T-helper 1 cell (primary cell): ENCODE measurements around the gene NPAS3.

Experiments
- DNase-seq, 5 donors: peaks; one replicate each; pipeline ENCODE4 v3.0.0-alpha.2; 2012 to 2020
- total RNA-seq, 4 donors: gene quantifications; one replicate each; lab custom pipeline; 2026; lab: John Stamatoyannopoulos, UW

Gene NPAS3
- 0 reads per million in 4 donors for total RNA-seq

GRCh38 chr14:32938719-32939253 is at the start of gene NPAS3:
TSS of gene NPAS3 (plus strand) at chr14:32938879.
- no peak for DNase-seq

- DNase-seq: no peak
Observed at GRCh38 chr14:32896979-32897697, 41.5 kb upstream of the NPAS3 start.

GRCh38 chr14:32897698-32898064 is 41.0 kb upstream of the NPAS3 start:
- DNase-seq: no peak

- no peak for DNase-seq
Observed at GRCh38 chr14:32898876-32899275, 39.8 kb upstream of the NPAS3 start.

GRCh38 chr14:32900547-32900946 is 38.1 kb upstream of the NPAS3 start:
- no peak for DNase-seq

DNA sequence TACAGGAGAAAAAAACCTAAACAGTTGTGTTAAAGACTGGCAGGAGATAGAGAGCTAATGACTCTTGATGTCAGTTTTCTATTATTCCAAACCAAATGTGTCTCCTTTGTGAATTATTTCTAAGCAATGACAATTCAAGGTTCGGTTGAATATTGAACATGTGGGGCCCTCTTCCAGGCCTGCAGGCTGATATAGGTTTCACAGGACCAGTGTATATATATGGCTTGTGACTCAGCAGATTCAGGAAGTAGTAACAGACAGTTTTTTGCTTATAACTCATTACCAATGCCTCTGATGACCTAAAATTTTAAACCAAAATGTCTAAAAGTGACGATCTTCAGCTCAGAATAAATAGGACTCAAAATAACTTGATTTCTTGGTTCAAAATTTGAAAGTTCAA is 33.7 kb upstream of the NPAS3 start:
- no peak for DNase-seq

- DNase-seq: no peak
Observed at GRCh38 chr14:32906672-32907071, 32.0 kb upstream of the NPAS3 start.

- no peak for DNase-seq
Observed at GRCh38 chr14:32908196-32909084, 30.2 kb upstream of the NPAS3 start.

GRCh38 chr14:32913725-32914124 is 25.0 kb upstream of the NPAS3 start:
- no peak for DNase-seq

DNA sequence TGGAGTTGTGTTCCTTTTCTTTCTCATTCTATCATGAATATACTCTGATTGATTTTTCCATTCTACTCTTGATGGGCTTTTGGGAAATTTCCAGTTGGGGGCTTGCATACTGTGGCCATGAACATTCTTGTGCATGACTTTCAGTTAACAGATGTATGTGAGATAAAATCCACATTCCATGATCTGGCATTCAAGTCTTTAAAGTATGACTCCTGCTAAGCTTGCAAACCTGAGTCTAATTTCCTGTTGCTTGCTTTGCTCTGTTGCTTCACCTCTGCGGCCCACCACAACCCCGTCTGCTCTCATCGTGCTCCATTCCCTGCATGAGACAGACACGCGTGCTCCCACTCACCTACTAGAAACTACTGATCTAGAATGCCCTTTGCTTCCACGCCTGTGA is 24.3 kb upstream of the NPAS3 start:
- no peak for DNase-seq

GRCh38 chr14:32920696-32921276 is 17.9 kb upstream of the NPAS3 start:
- DNase-seq: no peak

GRCh38 chr14:32925439-32925838 is 13.2 kb upstream of the NPAS3 start:
- DNase-seq: no peak

- no peak for DNase-seq
Observed at GRCh38 chr14:32932302-32932913, 6.3 kb upstream of the NPAS3 start.

DNA sequence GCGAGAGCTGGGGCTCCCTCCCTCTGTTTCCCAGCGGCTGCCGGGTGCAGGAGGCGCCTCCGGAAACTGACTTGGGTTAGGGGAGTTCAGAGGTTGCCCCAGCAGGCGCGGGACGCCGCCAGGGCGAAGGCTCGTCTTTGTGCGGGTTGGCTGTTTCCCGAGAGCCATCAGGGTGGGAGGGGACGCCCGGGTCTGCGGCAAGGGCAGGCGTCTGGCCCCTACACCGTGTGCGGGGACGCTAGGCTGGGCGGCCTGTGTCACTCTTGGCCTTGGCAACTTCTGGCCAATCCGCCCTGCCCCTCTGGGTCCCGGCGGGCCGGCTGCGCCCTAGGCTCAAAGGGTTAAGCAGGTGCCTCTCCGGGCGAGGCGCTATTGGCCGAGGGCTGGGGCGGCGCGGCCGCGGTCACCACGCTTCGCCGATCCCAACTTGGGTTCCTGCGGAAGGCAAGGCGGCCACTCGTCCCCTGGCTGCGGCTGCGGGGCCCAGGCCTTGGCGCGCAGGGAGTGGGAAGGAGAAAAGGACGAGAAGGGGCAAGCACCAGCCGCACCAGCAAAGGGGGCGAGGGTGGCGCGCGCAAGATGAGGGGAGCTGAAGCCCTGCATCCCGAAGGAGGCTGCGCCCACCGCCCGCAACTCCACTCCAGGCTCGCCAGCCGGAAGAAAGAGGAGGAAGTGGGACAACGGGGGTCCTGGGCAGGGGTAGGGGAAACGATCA is 5.6 kb upstream of the NPAS3 start:
- no peak for DNase-seq

DNA sequence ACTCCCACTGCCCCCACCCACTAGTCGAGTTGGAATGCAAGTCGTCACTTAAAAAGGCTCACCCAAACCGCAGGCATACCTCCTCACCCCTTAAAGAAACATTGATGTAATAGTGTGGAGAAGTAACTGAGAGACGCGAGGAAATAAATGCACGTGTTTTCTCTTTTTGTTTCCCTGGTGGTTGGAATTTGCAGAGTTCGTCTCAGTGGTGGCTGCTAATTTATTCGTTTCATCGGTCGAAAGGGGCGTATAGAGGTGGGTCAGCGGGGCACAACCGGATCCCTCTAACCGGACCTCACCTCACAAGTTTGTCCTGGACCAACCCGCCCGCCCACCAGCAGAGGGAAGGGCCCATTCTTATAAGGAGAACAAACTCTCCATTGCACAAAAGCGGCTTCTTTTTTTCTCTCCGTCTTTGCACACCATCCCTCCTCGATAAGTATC is 5.0 kb upstream of the NPAS3 start:
- DNase-seq: no peak

- DNase-seq: no peak
Observed at GRCh38 chr14:32934073-32934880, 4.4 kb upstream of the NPAS3 start.

- DNase-seq: no peak
Observed at GRCh38 chr14:32934881-32935633, 3.6 kb upstream of the NPAS3 start.

- no peak for DNase-seq
Observed at GRCh38 chr14:32939254-32940065, 781 bp downstream of the NPAS3 start.

DNA sequence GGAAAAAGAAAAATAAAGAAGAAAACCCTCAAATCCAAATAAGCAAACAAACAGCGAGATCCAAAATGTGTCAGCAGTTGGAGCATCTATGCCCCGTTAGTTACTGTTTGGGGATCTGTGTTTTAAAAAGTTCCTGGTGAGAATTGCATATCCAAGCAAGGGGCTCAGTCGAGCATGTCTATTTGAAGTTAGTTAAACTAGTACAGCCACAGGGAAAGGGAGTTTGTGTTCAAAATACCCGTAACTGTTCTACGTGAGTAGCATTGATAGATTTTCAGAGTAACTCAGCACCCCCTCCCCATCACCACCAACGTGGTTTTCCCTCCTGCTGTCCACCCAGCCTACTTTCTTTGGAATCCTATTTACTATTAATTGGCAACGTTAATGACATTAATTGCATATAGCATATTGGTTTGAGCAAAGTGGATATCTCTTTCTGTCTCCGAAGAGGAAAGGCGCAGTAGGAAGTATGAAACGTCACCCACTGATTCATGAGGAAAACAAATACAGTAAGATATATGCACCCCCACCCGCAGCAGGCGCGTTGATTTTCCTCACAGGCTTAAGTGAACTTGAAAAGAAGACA is 1.5 kb downstream of the NPAS3 start:
- DNase-seq: no peak
